ENCODE data around the gene COX8C. TPM values are rescaled to one million over a fixed set of nuclear protein-coding genes. Genes with fewer than 3 reads are reported as not detected.

COX8C gene
- total RNA-seq, 4 donors from 2014 or later, result not detected

DNA sequence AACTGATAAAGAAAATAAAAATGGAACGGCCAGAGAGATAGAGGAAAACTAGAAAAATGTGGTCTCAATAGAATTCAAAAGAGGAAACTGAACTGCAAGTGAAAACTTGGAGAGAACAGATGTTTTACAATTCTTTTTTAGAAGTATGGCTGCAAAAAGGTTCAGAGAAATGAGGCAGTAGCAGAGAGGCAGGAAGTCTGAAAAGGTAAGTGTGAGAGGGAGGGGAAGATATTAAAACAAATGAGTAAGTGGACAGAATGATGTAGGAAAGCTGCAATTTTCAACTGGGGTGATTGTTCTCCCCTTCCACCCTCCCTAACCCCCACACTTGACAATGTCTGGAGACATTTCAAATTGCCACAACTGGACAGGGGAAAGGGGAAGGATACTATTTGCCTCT lies 27.0 kb upstream of the COX8C start:
- ATAC-seq (ENCODE audit: low FRiP score), result no peak
- TF ChIP-seq, protein P1, sequence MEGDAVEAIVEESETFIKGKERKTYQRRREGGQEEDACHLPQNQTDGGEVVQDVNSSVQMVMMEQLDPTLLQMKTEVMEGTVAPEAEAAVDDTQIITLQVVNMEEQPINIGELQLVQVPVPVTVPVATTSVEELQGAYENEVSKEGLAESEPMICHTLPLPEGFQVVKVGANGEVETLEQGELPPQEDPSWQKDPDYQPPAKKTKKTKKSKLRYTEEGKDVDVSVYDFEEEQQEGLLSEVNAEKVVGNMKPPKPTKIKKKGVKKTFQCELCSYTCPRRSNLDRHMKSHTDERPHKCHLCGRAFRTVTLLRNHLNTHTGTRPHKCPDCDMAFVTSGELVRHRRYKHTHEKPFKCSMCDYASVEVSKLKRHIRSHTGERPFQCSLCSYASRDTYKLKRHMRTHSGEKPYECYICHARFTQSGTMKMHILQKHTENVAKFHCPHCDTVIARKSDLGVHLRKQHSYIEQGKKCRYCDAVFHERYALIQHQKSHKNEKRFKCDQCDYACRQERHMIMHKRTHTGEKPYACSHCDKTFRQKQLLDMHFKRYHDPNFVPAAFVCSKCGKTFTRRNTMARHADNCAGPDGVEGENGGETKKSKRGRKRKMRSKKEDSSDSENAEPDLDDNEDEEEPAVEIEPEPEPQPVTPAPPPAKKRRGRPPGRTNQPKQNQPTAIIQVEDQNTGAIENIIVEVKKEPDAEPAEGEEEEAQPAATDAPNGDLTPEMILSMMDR (IDR thresholded peaks at IDR 0.05), result no peak
- DNase-seq (ENCODE audit: low spot score), result no peak

DNA sequence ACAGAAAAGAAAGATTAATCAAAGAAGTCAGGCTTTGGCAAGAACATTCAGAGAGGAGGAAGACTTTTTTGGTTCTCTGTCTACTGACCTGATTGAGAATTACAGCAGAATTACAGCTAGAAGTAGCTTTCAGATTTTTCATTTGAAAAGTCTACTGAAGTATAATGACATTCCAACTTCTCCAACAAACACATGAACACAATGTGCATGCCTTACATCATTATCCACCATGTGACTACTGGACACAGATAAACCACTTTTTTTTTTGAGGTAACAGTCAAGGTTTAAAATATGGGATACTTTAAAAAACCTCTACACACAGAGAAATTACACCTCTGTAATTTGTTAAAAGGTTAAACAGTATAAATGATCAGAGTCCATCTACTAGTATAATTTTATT lies 26.5 kb upstream of the COX8C start:
- TF ChIP-seq, protein P1 (IDR thresholded peaks at IDR 0.05), result no peak
- ATAC-seq (ENCODE audit: low FRiP score), result no peak
- DNase-seq (ENCODE audit: low spot score), result no peak

DNA sequence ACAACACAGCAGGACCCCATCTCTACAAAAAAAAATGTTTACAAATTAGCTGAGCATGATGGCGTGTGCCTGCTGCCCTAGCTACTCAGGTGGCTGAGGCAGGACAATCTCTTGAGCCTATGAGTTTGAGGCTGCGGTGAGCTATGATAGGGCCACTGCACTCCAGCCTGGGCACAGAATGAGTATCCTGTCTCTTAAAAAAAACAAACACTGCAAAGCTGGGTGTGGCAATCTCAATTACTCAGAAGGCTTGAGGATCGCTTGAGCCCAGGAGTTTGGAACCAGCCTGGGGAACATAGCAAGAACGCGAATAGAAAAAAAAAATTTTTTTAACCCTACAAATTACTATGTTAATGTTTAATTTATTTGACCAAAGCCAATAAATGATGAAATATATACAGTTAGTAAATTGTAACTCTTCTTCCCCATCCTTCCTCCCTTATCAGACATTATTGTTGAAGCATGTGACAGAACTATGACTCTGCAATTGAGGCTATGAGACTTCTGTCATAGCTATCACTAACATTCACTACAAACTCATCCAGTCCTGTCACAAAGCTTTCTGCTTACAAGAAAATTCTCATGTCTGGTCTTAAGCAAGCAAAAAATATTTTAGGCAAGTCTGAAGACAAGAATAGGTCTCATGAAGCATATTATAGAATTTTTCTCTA lies 23.9 kb upstream of the COX8C start:
- TF ChIP-seq, protein P1 (IDR thresholded peaks at IDR 0.05), result no peak
- DNase-seq (ENCODE audit: low spot score), result no peak
- ATAC-seq (ENCODE audit: low FRiP score), result no peak

DNA sequence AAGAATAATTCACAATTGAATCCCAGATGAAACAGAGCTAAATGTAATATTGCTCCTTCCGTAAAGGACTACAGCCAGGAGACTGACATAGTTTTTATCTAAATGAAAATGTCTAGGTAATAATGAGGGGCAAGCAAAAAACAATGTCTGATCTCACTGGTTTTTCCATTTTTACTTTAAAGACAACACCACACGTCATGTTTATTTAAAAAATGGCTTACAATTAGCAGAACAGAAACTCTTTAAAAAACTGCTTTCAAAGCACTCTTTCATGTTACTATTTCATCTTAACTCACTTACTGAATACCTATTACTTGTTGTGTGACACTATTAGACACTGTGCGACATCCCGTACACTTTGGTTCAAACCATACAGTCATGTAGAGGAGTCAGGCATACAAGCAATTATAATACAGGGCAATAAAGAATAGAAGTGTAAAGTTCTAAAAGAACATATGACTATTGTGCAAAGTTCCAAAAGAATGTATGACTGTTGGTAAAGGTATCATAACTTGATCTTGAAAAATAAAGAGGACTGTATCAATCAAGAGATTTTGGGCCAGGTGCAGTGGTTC lies 23.3 kb upstream of the COX8C start:
- no peak for ATAC-seq (ENCODE audit: low FRiP score)
- DNase-seq (ENCODE audit: low spot score), result no peak
- TF ChIP-seq, protein P1 (IDR thresholded peaks at IDR 0.05), result no peak

DNA sequence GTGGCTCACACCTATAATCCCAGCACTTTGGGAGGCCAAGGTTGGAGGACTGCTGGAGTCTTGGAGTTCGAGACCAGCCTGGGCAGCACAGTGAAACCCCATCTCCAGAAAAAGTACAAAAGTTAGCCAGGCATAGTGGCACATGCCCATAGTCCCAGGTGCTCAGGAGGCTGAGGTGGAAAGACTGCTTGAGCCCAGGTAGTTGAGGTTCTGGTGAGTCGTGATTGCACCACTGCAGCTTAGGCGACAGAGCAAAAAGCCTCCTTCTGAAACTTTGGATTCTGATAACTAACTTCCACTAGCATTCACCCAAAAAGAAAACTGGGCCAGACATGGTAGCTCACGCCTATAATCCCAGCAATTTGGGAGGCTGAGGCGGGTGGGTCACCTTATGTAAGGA lies 20.8 kb upstream of the COX8C start:
- DNase-seq (ENCODE audit: low spot score) (no peak), ATAC-seq (ENCODE audit: low FRiP score) (no peak)
- TF ChIP-seq, protein P1 (IDR thresholded peaks at IDR 0.05), result no peak

DNA sequence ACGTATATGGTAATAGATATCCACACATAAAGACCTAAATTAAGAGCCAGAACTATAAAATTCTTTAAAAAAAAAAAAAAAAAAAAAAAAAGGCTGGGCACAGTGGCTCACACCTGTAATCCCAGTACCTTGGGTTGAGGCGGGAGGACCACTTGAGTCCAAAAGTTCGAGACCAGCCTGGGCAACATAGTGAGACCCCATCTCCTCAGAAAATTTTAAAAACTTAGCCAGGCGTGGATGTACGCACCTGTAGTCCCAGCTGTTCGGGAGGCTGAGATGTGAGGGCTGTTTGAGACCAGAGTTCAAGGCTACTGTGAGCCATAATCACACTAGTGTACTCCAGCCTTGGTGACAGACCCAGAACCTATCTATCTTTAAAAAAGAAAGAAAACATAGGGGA lies 18.4 kb upstream of the COX8C start:
- TF ChIP-seq, protein P1 (IDR thresholded peaks at IDR 0.05), result no peak
- DNase-seq (ENCODE audit: low spot score), result no peak

DNA sequence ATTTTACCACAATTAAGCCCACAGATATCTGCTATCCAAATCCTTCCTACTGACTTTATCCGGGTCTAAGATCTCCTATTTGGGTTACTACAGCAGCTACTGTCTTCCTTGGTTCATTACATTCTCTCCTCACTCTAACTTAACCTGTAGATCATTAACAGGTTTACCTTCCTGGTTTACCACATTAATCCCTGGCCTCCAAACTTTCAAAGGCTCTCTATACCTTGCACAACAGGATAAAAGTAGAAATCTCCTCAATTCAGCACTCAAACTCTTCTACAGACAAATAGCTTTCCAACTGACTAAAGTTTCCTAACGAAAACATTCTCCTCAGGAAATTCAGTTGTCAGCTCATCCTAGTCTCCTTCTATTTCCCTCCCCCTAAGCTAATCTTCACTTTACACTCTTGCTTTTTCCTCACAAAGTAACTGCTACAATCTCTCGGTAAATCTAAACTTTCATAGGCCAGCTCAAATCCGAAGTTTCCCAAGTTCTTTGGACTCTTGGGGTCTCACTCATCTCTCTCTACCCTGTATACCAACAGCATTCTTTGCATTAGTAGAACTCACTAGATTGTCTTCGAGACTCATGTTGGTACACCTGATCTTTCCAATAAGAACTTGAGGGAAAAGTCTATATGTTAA lies 16.9 kb upstream of the COX8C start:
- ATAC-seq (ENCODE audit: low FRiP score) (no peak), DNase-seq (ENCODE audit: low spot score) (no peak)
- TF ChIP-seq, protein P1 (IDR thresholded peaks at IDR 0.05), result no peak

More for the DNA sequence above, 18.4 kb upstream of the COX8C start:
- ATAC-seq (ENCODE audit: low FRiP score), result no peak
